GM21737 (cell line): ENCODE results near the gene NR2C2AP.

Source experiments
- ATAC-seq: cut with Tn5 transposase; IDR thresholded peaks from one replicate; pipeline ENCODE4 v1.9.1; 2021; ENCODE audit warnings: mild to moderate bottlenecking, moderate library complexity; ENCODE audit not compliant: unreplicated experiment

The NR2C2AP gene

GRCh38 chr19:19215792-19216191 is 12.6 kb upstream of the NR2C2AP start:
- no peak for ATAC-seq

GRCh38 chr19:19214892-19215291 is 11.7 kb upstream of the NR2C2AP start:
- no peak for ATAC-seq

GRCh38 chr19:19214159-19214490 is 10.9 kb upstream of the NR2C2AP start:
- no peak for ATAC-seq

GRCh38 chr19:19213426-19214158 is 10.4 kb upstream of the NR2C2AP start:
- no peak for ATAC-seq

GRCh38 chr19:19212916-19213315 is 9.7 kb upstream of the NR2C2AP start:
- ATAC-seq = no peak

- ATAC-seq = no peak
Measured at GRCh38 chr19:19211499-19212420, 8.5 kb upstream of the NR2C2AP start, which contains the start of gene NCAN. Gene NCAN, plus strand, starts transcription at chr19:19211958. Its CDS starts 4,996 bp downstream, at chr19:19216954.

- no peak for ATAC-seq
Measured at GRCh38 chr19:19209372-19209771, 6.2 kb upstream of the NR2C2AP start.

- ATAC-seq = no peak
Measured at GRCh38 chr19:19207637-19208572, 4.7 kb upstream of the NR2C2AP start.

- ATAC-seq = no peak
Measured at GRCh38 chr19:19206938-19207337, 3.7 kb upstream of the NR2C2AP start.

- no peak for ATAC-seq
Measured at GRCh38 chr19:19205416-19206410, 2.5 kb upstream of the NR2C2AP start.

GRCh38 chr19:19204181-19204580 is 967 bp upstream of the NR2C2AP start:
- no peak for ATAC-seq

- ATAC-seq = peak; percentile 10
Measured at GRCh38 chr19:19202707-19203011, 555 bp downstream of the NR2C2AP start.

- ATAC-seq = no peak
Measured at GRCh38 chr19:19201697-19202630, 1.2 kb downstream of the NR2C2AP start.

- ATAC-seq = no peak
Measured at GRCh38 chr19:19193926-19194325, 9.3 kb downstream of the NR2C2AP start.

- ATAC-seq = no peak
Measured at GRCh38 chr19:19192910-19193423, 10.2 kb downstream of the NR2C2AP start.

- peak; percentile 75 for ATAC-seq
Measured at GRCh38 chr19:19192078-19192882, 10.9 kb downstream of the NR2C2AP start, which contains the start of the genes BORCS8 and RFXANK. Gene BORCS8, minus strand, starts transcription at chr19:19192152. Its CDS starts 35 bp downstream, at chr19:19192117. Gene RFXANK, plus strand, starts transcription at chr19:19192258. Its CDS starts 1,689 bp downstream, at chr19:19193947.

- no peak for ATAC-seq
Measured at GRCh38 chr19:19191768-19192077, 11.5 kb downstream of the NR2C2AP start.

- ATAC-seq = no peak
Measured at GRCh38 chr19:19186742-19187141, 16.5 kb downstream of the NR2C2AP start.
